ENCODE results near the gene PIH1D1. TPM values are rescaled to one million over a fixed set of nuclear protein-coding genes. Genes with fewer than 3 reads are reported as not detected.

Gene PIH1D1
- total and polyA plus RNA-seq, 2 of the 13 experiments (the other 11 are each of a cell fraction or from before 2014, with no cell fraction given): 110 to 137 TPM

- TF ChIP-seq ZNF318 (CRISPR knock-in tag; IDR thresholded peaks at IDR 0.05) (no peak), MEIS1 (CRISPR knock-in tag; IDR thresholded peaks at IDR 0.05; ENCODE audit: borderline replicate concordance) (no peak), ZKSCAN5 (CRISPR knock-in tag; IDR thresholded peaks at IDR 0.05) (no peak), ZNF850 (CRISPR knock-in tag; conservative IDR thresholded peaks at IDR 0.05) (0 out of 2 replicates have a peak, but pooled peaks have one; percentile 33), ZNF792 (CRISPR knock-in tag; IDR thresholded peaks at IDR 0.05) (no peak), MED1 (CRISPR knock-in tag; IDR thresholded peaks at IDR 0.05) (no peak), RFX5 (IDR thresholded peaks at IDR 0.05; ENCODE audit: low read depth, low read length) (no peak), MEIS2 (CRISPR knock-in tag; IDR thresholded peaks at IDR 0.05) (no peak), SIN3A (IDR thresholded peaks at IDR 0.05; ENCODE audit: borderline replicate concordance, low read depth, low read length) (no peak), ZNF607 (CRISPR knock-in tag; IDR thresholded peaks at IDR 0.05; ENCODE audit: borderline replicate concordance) (no peak), ISX (CRISPR knock-in tag; conservative IDR thresholded peaks at IDR 0.05) (no peak), BHLHE40 (IDR thresholded peaks at IDR 0.05; ENCODE audit: low read length) (no peak), ZNF740 (CRISPR knock-in tag; IDR thresholded peaks at IDR 0.05) (no peak), SALL1 (CRISPR knock-in tag; IDR thresholded peaks at IDR 0.05) (no peak), ZFYVE20 (CRISPR knock-in tag; IDR thresholded peaks at IDR 0.05; ENCODE audit: borderline replicate concordance, low read depth) (no peak), CHD2 (IDR thresholded peaks at IDR 0.05; ENCODE audit: low read depth, low read length) (no peak), ZNF724P (CRISPR knock-in tag; IDR thresholded peaks at IDR 0.05; ENCODE audit: borderline replicate concordance) (no peak), ZFAT (CRISPR knock-in tag; conservative IDR thresholded peaks at IDR 0.05) (no peak)
- TF ChIP-seq, protein P1, sequence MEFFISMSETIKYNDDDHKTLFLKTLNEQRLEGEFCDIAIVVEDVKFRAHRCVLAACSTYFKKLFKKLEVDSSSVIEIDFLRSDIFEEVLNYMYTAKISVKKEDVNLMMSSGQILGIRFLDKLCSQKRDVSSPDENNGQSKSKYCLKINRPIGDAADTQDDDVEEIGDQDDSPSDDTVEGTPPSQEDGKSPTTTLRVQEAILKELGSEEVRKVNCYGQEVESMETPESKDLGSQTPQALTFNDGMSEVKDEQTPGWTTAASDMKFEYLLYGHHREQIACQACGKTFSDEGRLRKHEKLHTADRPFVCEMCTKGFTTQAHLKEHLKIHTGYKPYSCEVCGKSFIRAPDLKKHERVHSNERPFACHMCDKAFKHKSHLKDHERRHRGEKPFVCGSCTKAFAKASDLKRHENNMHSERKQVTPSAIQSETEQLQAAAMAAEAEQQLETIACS (CRISPR knock-in tag; IDR thresholded peaks at IDR 0.05): no peak
- TF ChIP-seq, protein P2, sequence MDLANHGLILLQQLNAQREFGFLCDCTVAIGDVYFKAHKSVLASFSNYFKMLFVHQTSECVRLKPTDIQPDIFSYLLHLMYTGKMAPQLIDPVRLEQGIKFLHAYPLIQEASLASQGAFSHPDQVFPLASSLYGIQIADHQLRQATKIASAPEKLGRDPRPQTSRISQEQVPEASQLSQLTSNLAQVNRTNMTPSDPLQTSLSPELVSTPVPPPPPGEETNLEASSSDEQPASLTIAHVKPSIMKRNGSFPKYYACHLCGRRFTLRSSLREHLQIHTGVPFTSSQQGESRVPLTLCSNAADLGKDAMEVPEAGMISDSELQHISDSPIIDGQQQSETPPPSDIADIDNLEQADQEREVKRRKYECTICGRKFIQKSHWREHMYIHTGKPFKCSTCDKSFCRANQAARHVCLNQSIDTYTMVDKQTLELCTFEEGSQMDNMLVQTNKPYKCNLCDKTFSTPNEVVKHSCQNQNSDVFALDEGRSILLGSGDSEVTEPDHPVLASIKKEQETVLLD (CRISPR knock-in tag; IDR thresholded peaks at IDR 0.05; ENCODE audit: low read depth): no peak
Measured at GRCh38 chr19:49488046-49488862, 36.6 kb upstream of the PIH1D1 start (continued).
